IMR-90 (cell line): ENCODE results near the gene AQP7. TPM values are rescaled to one million over a fixed set of nuclear protein-coding genes. Genes with fewer than 3 reads are reported as not detected.

ENCODE experiments used
- ATAC-seq: fragments of 200-7000 bp; cut with Tn5 transposase; 2 replicates; pipeline ENCODE4 v1.9.1; 2020; ENCODE audit warnings: low read depth, mild to moderate bottlenecking, moderate library complexity
- BruUV-seq: library from RNA; stranded (reverse); fragments of 400-500 nt; replicated peaks from 2 replicates; lab custom pipeline; 2021; lab: Mats Ljungman, UMichigan
- CTCF ChIA-PET: fragments of 300-600 bp; formaldehyde crosslinking; extraction: SDS; loops from one replicate; lab custom pipeline; 2021; ENCODE audit warnings: antibody characterized with exemption; lab: Yijun Ruan, JAX
- POLR2A ChIA-PET: fragments of 300-600 bp; sonication (Branson Sonifier 250); formaldehyde crosslinking; loops from one replicate; lab custom pipeline; 2022; ENCODE audit warnings: antibody characterized with exemption; ENCODE audit not compliant: unreplicated experiment; lab: Charles Lee
- DNase-seq: peaks from one replicate; pipeline ENCODE4 v3.0.0; 2013
- H2AFZ ChIP-seq: replicated peaks from 2 replicates; pipeline ENCODE3; 2013; ENCODE audit warnings: low read length, mild to moderate bottlenecking; ENCODE audit not compliant: poor library complexity
- H2AK5ac ChIP-seq: 2 replicates; pipeline ENCODE4 v1.6.1; 2013; ENCODE audit warnings: low read depth, low read length, inconsistent platforms
- H2AK9ac ChIP-seq: replicated peaks from 2 replicates; pipeline ENCODE3; 2013; ENCODE audit warnings: mild to moderate bottlenecking, low read depth, low read length, moderate library complexity; ENCODE audit not compliant: poor library complexity
- H2BK120ac ChIP-seq: 2 replicates; pipeline ENCODE4 v1.6.1; 2013; ENCODE audit warnings: low read depth, low read length, inconsistent platforms
- H2BK15ac ChIP-seq: 3 replicates; pipeline ENCODE4 v1.6.1; 2013; ENCODE audit warnings: low read depth, low read length, inconsistent platforms
- H2BK20ac ChIP-seq: 2 replicates; pipeline ENCODE4 v1.6.1; 2013; ENCODE audit warnings: low read depth, mild to moderate bottlenecking, inconsistent platforms, low read length, moderate library complexity
- H2BK5ac ChIP-seq: 2 replicates; pipeline ENCODE4 v1.6.1; 2013; ENCODE audit warnings: mild to moderate bottlenecking, low read depth, low read length, inconsistent platforms; ENCODE audit not compliant: poor library complexity, severe bottlenecking
- H3K14ac ChIP-seq: replicated peaks from 2 replicates; pipeline ENCODE4 v1.6.1; 2013; ENCODE audit warnings: low read depth, low read length, inconsistent platforms
- H3K18ac ChIP-seq: 2 replicates; pipeline ENCODE4 v1.6.1; 2013; ENCODE audit warnings: low read depth, low read length, control low read depth
- H3K23ac ChIP-seq: 2 replicates; pipeline ENCODE4 v1.6.1; 2013; ENCODE audit warnings: low read depth, low read length, inconsistent platforms
- H3K27ac ChIP-seq: 2 replicates; pipeline ENCODE4 v1.5.1; 2013; ENCODE audit warnings: mild to moderate bottlenecking, control low read depth, low read length; ENCODE audit not compliant: insufficient read depth
- H3K27me3 ChIP-seq: 2 replicates; pipeline ENCODE4 v1.6.1; 2013; ENCODE audit warnings: low read length; ENCODE audit not compliant: control insufficient read depth, insufficient read depth
- H3K36me3 ChIP-seq: 2 replicates; pipeline ENCODE4 v1.6.1; 2013; ENCODE audit warnings: low read length, mixed read lengths; ENCODE audit not compliant: control insufficient read depth, insufficient read depth
- H3K4ac ChIP-seq: 2 replicates; pipeline ENCODE4 v1.6.1; 2013; ENCODE audit warnings: low read depth, low read length, inconsistent platforms
- H3K4me1 ChIP-seq: 2 replicates; pipeline ENCODE4 v1.6.1; 2013; ENCODE audit warnings: low read length, mixed read lengths; ENCODE audit not compliant: control insufficient read depth, insufficient read depth
- H3K4me2 ChIP-seq: 2 replicates; pipeline ENCODE4 v1.6.1; 2013; ENCODE audit warnings: low read depth, mild to moderate bottlenecking, control low read depth, low read length, moderate library complexity
- H3K4me3 ChIP-seq: 2 replicates; pipeline ENCODE4 v1.5.1; 2013; ENCODE audit warnings: low read depth, mild to moderate bottlenecking, control low read depth, low read length, moderate library complexity; ENCODE audit not compliant: insufficient read depth
- H3K56ac ChIP-seq: 2 replicates; pipeline ENCODE4 v1.6.1; 2013; ENCODE audit warnings: low read length, inconsistent platforms; ENCODE audit not compliant: insufficient read depth; ENCODE audit errors: extremely low read depth
- H3K79me1 ChIP-seq, 2 experiments: 2 replicates each; pipeline ENCODE4 v1.6.1; 2013; ENCODE audit warnings: low read length in 2 of 2, inconsistent platforms in 1 of 2, low read depth in 1 of 2
- H3K9ac ChIP-seq: 2 replicates; pipeline ENCODE4 v1.6.1; 2013; ENCODE audit warnings: low read depth, low read length, control low read depth
- H3K9me1 ChIP-seq: 2 replicates; pipeline ENCODE4 v1.6.1; 2013; ENCODE audit warnings: low read length, inconsistent platforms; ENCODE audit not compliant: insufficient read depth
- H3K9me3 ChIP-seq: 2 replicates; pipeline ENCODE4 v1.6.1; 2013; ENCODE audit warnings: low read length; ENCODE audit not compliant: control insufficient read depth, insufficient read depth
- H4K20me1 ChIP-seq: 2 replicates; pipeline ENCODE4 v1.6.1; 2013; ENCODE audit warnings: low read length, inconsistent platforms; ENCODE audit not compliant: insufficient read depth
- H4K5ac ChIP-seq: 2 replicates; pipeline ENCODE4 v1.6.1; 2013; ENCODE audit warnings: mild to moderate bottlenecking, low read depth, low read length, control low read depth
- H4K8ac ChIP-seq, 2 experiments: 2 replicates each; pipeline ENCODE4 v1.6.1; 2013; ENCODE audit warnings: low read depth in 2 of 2, low read length in 2 of 2, control low read depth in 1 of 2, inconsistent platforms in 1 of 2
- H4K91ac ChIP-seq: 2 replicates; pipeline ENCODE4 v1.6.1; 2013; ENCODE audit warnings: low read depth, low read length, inconsistent platforms; ENCODE audit not compliant: insufficient read depth
- CEBPB ChIP-seq: IDR thresholded peaks from 2 replicates; pipeline ENCODE4 v1.6.1; 2012; ENCODE audit warnings: low read depth, low read length, improper control_type of control experiment
- FOS ChIP-seq: fragments of 150-350 bp; IDR thresholded peaks from 2 replicates; pipeline ENCODE4 v1.6.1; 2016; ENCODE audit warnings: low read depth, low read length
- NFE2L2 ChIP-seq: fragments of 150-350 bp; IDR thresholded peaks from 2 replicates; pipeline ENCODE4 v1.6.1; 2016; ENCODE audit warnings: low read depth, mild to moderate bottlenecking, low read length
- POLR2A ChIP-seq: IDR thresholded peaks from 2 replicates; pipeline ENCODE4 v1.6.1; 2012; ENCODE audit warnings: mild to moderate bottlenecking, low read depth, low read length
- RAD21 ChIP-seq: IDR thresholded peaks from 2 replicates; pipeline ENCODE4 v1.6.1; 2012; ENCODE audit warnings: low read length, improper control_type of control experiment
- RFX5 ChIP-seq: IDR thresholded peaks from 2 replicates; pipeline ENCODE4 v1.8.0; 2012; ENCODE audit warnings: low read depth, mild to moderate bottlenecking, low read length, moderate library complexity
- WGBS, 2 experiments: methylation state at CpG; one replicate each; pipeline versions ENCODE4 v1.1.5 to v1.1.7; 2013; ENCODE audit warnings: missing lambda C conversion rate in 2 of 2; ENCODE audit not compliant: insufficient read length in 1 of 2; ENCODE audit errors: extremely low coverage in 2 of 2; 5-methylcytosine and 5-hydroxymethylcytosine counted together
- dilution Hi-C: fragments of 300-500 bp; cut with HindIII; formaldehyde crosslinking; loops from one replicate; pipeline ENCODE4 v1.14.3; 2018; ENCODE audit warnings: low sequenced_read_pairs; ENCODE audit not compliant: unreplicated experiment
- in situ Hi-C: fragments of 300-500 bp; cut with MboI; formaldehyde crosslinking; loops from 3 replicates; pipeline ENCODE4 v1.14.3; 2019; ENCODE audit warnings: low sequenced_read_pairs, inconsistent platforms, mixed read lengths
- intact Hi-C: fragments of 100-400 bp; cut with micrococcal nuclease; formaldehyde crosslinking; loops from 2 replicates; pipeline ENCODE4 v1.10.0; 2022
- polyA plus RNA-seq, 3 experiments: library from polyadenylated mRNA; depleted of rRNA; stranded (reverse); fragments of >200 nt; gene quantifications; 2 replicates each; pipeline ENCODE4 v1.2.3, GENCODE V29; 2012; ENCODE audit warnings: low replicate concordance in 1 of 3
- total RNA-seq: library from RNA; depleted of rRNA; stranded (reverse); fragments of >200 nt; gene quantifications from 2 replicates; pipeline ENCODE4 v1.2.3, GENCODE V29; 2012

The AQP7 gene
- total and polyA plus RNA-seq, 2 of the 4 experiments (the other 2 are of a cell fraction): 0.07 TPM; not detected in 1

DNA sequence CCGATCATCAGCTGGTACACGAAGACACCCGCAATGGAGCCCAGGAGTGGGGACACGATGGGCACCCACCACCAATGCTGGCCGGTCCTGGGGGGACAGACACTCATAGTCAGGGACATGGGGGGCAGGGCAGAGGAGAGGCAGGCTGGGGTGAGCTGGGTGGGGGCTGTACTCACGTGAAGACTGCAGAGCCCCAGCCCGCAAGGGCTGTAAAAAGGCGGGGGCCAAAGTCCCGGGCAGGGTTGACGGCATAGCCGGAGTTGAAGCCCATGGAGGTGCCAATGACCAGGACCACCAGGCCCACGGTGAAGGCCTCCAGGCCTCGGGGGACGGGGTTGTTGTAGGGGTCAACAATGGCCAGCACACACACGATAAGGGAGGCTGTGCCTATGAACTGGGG, 39.8 kb upstream of the AQP7 start:
- Histone ChIP-seq H3K4me3 (no peak overlapping the region), H3K4me2 (no peak overlapping the region), H3K23ac (no peak overlapping the region), H4K8ac (no peak overlapping the region), H3K36me3 (no peaks in the 10 kb centered on the region), H4K5ac (no peak overlapping the region), H3K9ac (no peak overlapping the region), H3K27me3 (peaks cover 11% of the 10 kb centered on the region), H2AK9ac (no peak overlapping the region), H3K9me3 (no peaks in the 10 kb centered on the region), H3K56ac (no peak overlapping the region), H2AK5ac (no peak overlapping the region), H2BK20ac (no peak overlapping the region), H3K9me1 (peaks cover 4% of the 10 kb centered on the region; the same call in 1 of the 2 replicates), H3K27ac (no peak overlapping the region), H4K20me1 (no peaks in the 10 kb centered on the region), H3K18ac (no peak overlapping the region), H2BK120ac (no peak overlapping the region), H3K79me1 (no peaks in the 10 kb centered on the region), H3K14ac (no peak overlapping the region), H2BK15ac (no peak overlapping the region), H2BK5ac (no peak overlapping the region), H2AFZ (no peak overlapping the region), H4K91ac (no peak overlapping the region), H3K4ac (no peak overlapping the region), H3K4me1 (peaks cover 9% of the 10 kb centered on the region)
- WGBS, 2 experiments: no CpG with 5 or more reads among the region's 15 CpGs
- TF ChIP-seq POLR2A (no peak), NFE2L2 (no peak), RAD21 (no peak), FOS (no peak), RFX5 (no peak), CEBPB (no peak)
- dilution Hi-C loops (no loop called here), intact Hi-C loops (no loop called here), in situ Hi-C loops (no loop called here)
- ChIA-PET POLR2A (no interaction called here), CTCF (no interaction called here)
- BruUV-seq: no TSS peak
- no peak for DNase-seq
- no peak for ATAC-seq
